DND-41 (cell line): ENCODE results near the gene MANSC1.

ENCODE experiments used
- ATAC-seq: fragments of 200-7000 bp; cut with Tn5 transposase; 3 replicates; pipeline ENCODE4 v1.9.1; 2021; ENCODE audit warnings: low read depth; ENCODE audit not compliant: insufficient read depth
- DNase-seq: peaks from one replicate; pipeline ENCODE4 v3.0.0-alpha.2; 2020
- H2AFZ ChIP-seq: 2 replicates; pipeline ENCODE4 v1.6.0; 2012; ENCODE audit warnings: low read depth, low read length
- H3K27ac ChIP-seq: 2 replicates; pipeline ENCODE4 v1.5.1; 2012; ENCODE audit warnings: low read length, inconsistent platforms
- H3K27me3 ChIP-seq: fragments of 200-600 bp; sonication (generic); 2 replicates; pipeline ENCODE4 v1.6.0; 2012; ENCODE audit warnings: low read length, mild to moderate bottlenecking, inconsistent platforms; ENCODE audit not compliant: insufficient read depth, poor library complexity
- H3K36me3 ChIP-seq: 2 replicates; pipeline ENCODE4 v1.5.1; 2012; ENCODE audit warnings: low read length, inconsistent platforms; ENCODE audit not compliant: insufficient read depth
- H3K4me1 ChIP-seq: 2 replicates; pipeline ENCODE4 v1.5.1; 2012; ENCODE audit warnings: mild to moderate bottlenecking, low read length; ENCODE audit not compliant: insufficient read depth
- H3K4me2 ChIP-seq: 2 replicates; pipeline ENCODE4 v1.6.0; 2012; ENCODE audit warnings: mild to moderate bottlenecking, moderate library complexity, low read length, inconsistent platforms; ENCODE audit not compliant: insufficient read depth
- H3K4me3 ChIP-seq, 2 experiments: fragments of 200-600 bp in 1 of 2; shearing (Covaris generic) in 1 of 2; 2 replicates each; pipeline ENCODE4 v1.5.1; 2012 to 2016; ENCODE audit warnings: inconsistent platforms in 2 of 2, low read length in 2 of 2, mild to moderate bottlenecking in 2 of 2, low read depth in 1 of 2, moderate library complexity in 1 of 2
- H3K79me2 ChIP-seq: 2 replicates; pipeline ENCODE4 v1.6.0; 2012; ENCODE audit warnings: low read length, inconsistent platforms; ENCODE audit not compliant: insufficient read depth
- H3K9ac ChIP-seq: 2 replicates; pipeline ENCODE4 v1.6.0; 2012; ENCODE audit warnings: low read depth, mild to moderate bottlenecking, inconsistent platforms, low read length, moderate library complexity
- H3K9me3 ChIP-seq: 2 replicates; pipeline ENCODE4 v1.5.1; 2012; ENCODE audit warnings: low read length, moderate library complexity, mild to moderate bottlenecking, inconsistent platforms; ENCODE audit not compliant: insufficient read depth, severe bottlenecking
- H4K20me1 ChIP-seq: 2 replicates; pipeline ENCODE4 v1.6.0; 2012; ENCODE audit warnings: low read length; ENCODE audit not compliant: insufficient read depth
- CTCF ChIP-seq: IDR thresholded peaks from 2 replicates; pipeline ENCODE4 v1.5.1; 2012; ENCODE audit warnings: borderline replicate concordance, low read length, moderate library complexity, mild to moderate bottlenecking; ENCODE audit not compliant: poor library complexity, severe bottlenecking; ENCODE audit errors: extremely low read depth
- EZH2 ChIP-seq: IDR thresholded peaks from 3 replicates; pipeline ENCODE4 v1.6.1; 2012; ENCODE audit warnings: borderline replicate concordance, low read depth, mild to moderate bottlenecking, moderate library complexity, low read length, inconsistent platforms; ENCODE audit not compliant: severe bottlenecking

The MANSC1 gene

GRCh38 chr12:12302976-12303375 is 47.1 kb downstream of the MANSC1 start:
- TF ChIP-seq CTCF (no peak), EZH2 (no peak)

GRCh38 chr12:12301122-12301521 is 48.9 kb downstream of the MANSC1 start:
- Histone ChIP-seq H3K9ac (no peak overlapping the region), H3K27ac (no peak overlapping the region), H3K4me1 (no peaks in the 10 kb centered on the region), H3K79me2 (no peaks in the 10 kb centered on the region), H3K36me3 (no peaks in the 10 kb centered on the region), H3K4me2 (no peak overlapping the region), H3K9me3 (no peaks in the 10 kb centered on the region), H3K4me3 (no peak overlapping the region), H4K20me1 (no peaks in the 10 kb centered on the region), H3K27me3 (no peaks in the 10 kb centered on the region), H2AFZ (no peak overlapping the region)
- ATAC-seq (no peak), DNase-seq (no peak)
- TF ChIP-seq CTCF (no peak), EZH2 (no peak)

More at GRCh38 chr12:12302976-12303375, 47.1 kb downstream of the MANSC1 start:
- Histone ChIP-seq H3K4me3 (no peak overlapping the region), H4K20me1 (no peaks in the 10 kb centered on the region), H3K9me3 (no peaks in the 10 kb centered on the region), H3K9ac (no peak overlapping the region), H2AFZ (no peak overlapping the region), H3K27me3 (no peaks in the 10 kb centered on the region), H3K4me1 (no peaks in the 10 kb centered on the region), H3K36me3 (no peaks in the 10 kb centered on the region), H3K27ac (no peak overlapping the region), H3K79me2 (no peaks in the 10 kb centered on the region), H3K4me2 (no peak overlapping the region)
- ATAC-seq (no peak), DNase-seq (no peak)

- Histone ChIP-seq H3K4me3 (no peak overlapping the region), H3K4me2 (no peak overlapping the region), H3K36me3 (no peaks in the 10 kb centered on the region), H3K9me3 (no peaks in the 10 kb centered on the region), H3K27ac (no peak overlapping the region), H3K27me3 (no peaks in the 10 kb centered on the region), H3K9ac (no peak overlapping the region), H3K79me2 (no peaks in the 10 kb centered on the region), H3K4me1 (no peaks in the 10 kb centered on the region), H4K20me1 (no peaks in the 10 kb centered on the region), H2AFZ (no peak overlapping the region)
- DNase-seq (no peak), ATAC-seq (no peak)
- TF ChIP-seq CTCF, result no peak
- TF ChIP-seq EZH2, result no peak
Observed at GRCh38 chr12:12297201-12297830, 52.7 kb downstream of the MANSC1 start.
